ENCODE results near the gene PARD3.

- TF ChIP-seq CTCF (conservative IDR thresholded peaks at IDR 0.05 in 1 of 2, IDR thresholded peaks at IDR 0.05 in 1 of 2; ENCODE audit: low read depth in 1 of 2, low read length in 2 of 2) (no peak), EZH2 (IDR thresholded peaks at IDR 0.05; ENCODE audit: low read length, missing control alignments) (no peak)
Observed at GRCh38 chr10:34464591-34464990, 350.5 kb downstream of the PARD3 start.

Data from fibroblast of lung (primary cell).